Sigmoid colon (tissue), 4 donors: Measurements from ENCODE around the gene PRKG2.

ENCODE experiments used
- CTCF ChIP-seq, 4 experiments: fragments of 450-650 bp in 3 of 4; fragments of 200-600 bp in 1 of 4; IDR thresholded peaks; one replicate each; pipeline ENCODE4 v1.5.1; 2016 to 2019; ENCODE audit warnings: antibody characterized with exemption in 4 of 4, mild to moderate bottlenecking in 3 of 4, moderate library complexity in 2 of 4
- EP300 ChIP-seq, 4 donors: sonication (generic); formaldehyde crosslinking; IDR thresholded peaks; one replicate each; pipeline ENCODE4 v1.6.1; 2017; ENCODE audit warnings: antibody characterized with exemption in 4 of 4
- POLR2A ChIP-seq, 2 donors: fragments of 450-650 bp; IDR thresholded peaks; one replicate each; pipeline ENCODE4 v1.6.1; 2016; ENCODE audit warnings: antibody characterized with exemption in 2 of 2, mild to moderate bottlenecking in 2 of 2, moderate library complexity in 2 of 2
- POLR2AphosphoS5 ChIP-seq, 4 donors: sonication (generic); formaldehyde crosslinking; IDR thresholded peaks; one replicate each; pipeline ENCODE4 v1.6.1; 2017; ENCODE audit warnings: antibody characterized with exemption in 4 of 4

GRCh38 chr4:81038636-81039350, 176.2 kb downstream of the PRKG2 start:
- TF ChIP-seq CTCF (IDR thresholded peaks at IDR 0.05) (no peak), POLR2A (IDR thresholded peaks at IDR 0.05) (no peak), POLR2AphosphoS5 (IDR thresholded peaks at IDR 0.05) (no peak), EP300 (IDR thresholded peaks at IDR 0.05) (no peak)
